Panc1 (cell line): ENCODE measurements around the gene OR2J2. TPM values are rescaled to one million over a fixed set of nuclear protein-coding genes. Genes with fewer than 3 reads are reported as not detected.
"Not testable (repeated sequence)": the region's sequence is repeated elsewhere in the genome, so short reads cannot be mapped to it uniquely, and the experiment has no call there.

Experiments
- ATAC-seq: fragments of 200-7000 bp; cut with Tn5 transposase; 2 replicates; pipeline ENCODE4 v1.9.1; 2020; ENCODE audit warnings: mild to moderate bottlenecking, moderate library complexity
- BruUV-seq: library from RNA; stranded (reverse); fragments of 400-500 nt; replicated peaks from 2 replicates; lab custom pipeline; 2021; lab: Mats Ljungman, UMichigan
- CTCF ChIA-PET: fragments of 300-600 bp; sonication (Branson Sonifier 250); formaldehyde crosslinking; loops from one replicate; lab custom pipeline; 2022; ENCODE audit warnings: antibody characterized with exemption; lab: Charles Lee
- POLR2A ChIA-PET: fragments of 300-600 bp; sonication (Branson Sonifier 250); formaldehyde crosslinking; loops from one replicate; lab custom pipeline; 2022; ENCODE audit warnings: antibody characterized with exemption; lab: Charles Lee
- DNase-seq: peaks from one replicate; pipeline ENCODE4 v3.0.0-alpha.2; 2010; ENCODE audit warnings: low read depth, low spot score
- H3K27ac ChIP-seq: 2 replicates; pipeline ENCODE4 v1.5.1; 2011; ENCODE audit warnings: mild to moderate bottlenecking, low read length, inconsistent platforms
- H3K27me3 ChIP-seq: fragments of 200-500 bp; sonication (Bioruptor generic); 2 replicates; pipeline ENCODE4 v1.6.0; 2014; ENCODE audit warnings: low read length, inconsistent platforms; ENCODE audit not compliant: control insufficient read depth, insufficient read depth
- H3K36me3 ChIP-seq: fragments of 200-500 bp; sonication (Bioruptor generic); 2 replicates; pipeline ENCODE4 v1.5.1; 2014; ENCODE audit warnings: inconsistent platforms, mild to moderate bottlenecking, low read length, moderate library complexity; ENCODE audit not compliant: control insufficient read depth, insufficient read depth
- H3K4me1 ChIP-seq: 2 replicates; pipeline ENCODE4 v1.5.1; 2011; ENCODE audit warnings: inconsistent platforms, mild to moderate bottlenecking, low read length, moderate library complexity; ENCODE audit not compliant: control insufficient read depth, insufficient read depth
- H3K4me3 ChIP-seq, 2 experiments: 2 replicates each; pipeline ENCODE4 v1.5.1; 2011 to 2012; ENCODE audit warnings: low read depth in 2 of 2, low read length in 2 of 2, mild to moderate bottlenecking in 2 of 2, inconsistent platforms in 1 of 2, moderate library complexity in 1 of 2
- H3K9me3 ChIP-seq: fragments of 200-500 bp; sonication (Bioruptor generic); 2 replicates; pipeline ENCODE4 v1.5.1; 2014; ENCODE audit warnings: low read depth, mild to moderate bottlenecking, inconsistent platforms, low read length, moderate library complexity; ENCODE audit not compliant: control insufficient read depth, insufficient read depth
- CTCF ChIP-seq: fragments of 450-650 bp; IDR thresholded peaks from 2 replicates; pipeline ENCODE4 v1.5.1; 2017; ENCODE audit warnings: mild to moderate bottlenecking
- POLR2AphosphoS5 ChIP-seq: IDR thresholded peaks from 2 replicates; pipeline ENCODE4 v1.6.1; 2012; ENCODE audit warnings: mild to moderate bottlenecking, low read depth, low read length, moderate library complexity
- REST ChIP-seq, 2 experiments: IDR thresholded peaks; 2 replicates each; pipeline ENCODE4 v1.6.1; 2011 to 2012; ENCODE audit warnings: low read depth in 2 of 2, control low read depth in 1 of 2, low read length in 1 of 2, mild to moderate bottlenecking in 1 of 2, moderate library complexity in 1 of 2; ENCODE audit not compliant: insufficient read depth in 1 of 2
- SIN3A ChIP-seq: IDR thresholded peaks from 2 replicates; pipeline ENCODE4 v1.6.1; 2012; ENCODE audit warnings: low read depth, mild to moderate bottlenecking, low read length, moderate library complexity, borderline replicate concordance; ENCODE audit not compliant: insufficient read depth
- TCF7L2 ChIP-seq: IDR thresholded peaks from 2 replicates; pipeline ENCODE4 v1.6.1; 2011; ENCODE audit warnings: mild to moderate bottlenecking, low read depth, low read length, inconsistent platforms
- in situ Hi-C: cut with HindIII; loops from 2 replicates; pipeline ENCODE4 v1.10.0; 2016; ENCODE audit warnings: low sequenced_read_pairs, low pct_unique_long_range_greater_than_20kb
- intact Hi-C: fragments of 100-400 bp; cut with micrococcal nuclease; formaldehyde crosslinking; loops from one replicate; pipeline ENCODE4 v1.10.0; 2022; ENCODE audit not compliant: unreplicated experiment
- total RNA-seq: library from RNA; stranded (reverse); gene quantifications from one replicate; pipeline ENCODE4 v1.2.1, GENCODE V29; 2021; ENCODE audit not compliant: unreplicated experiment

Gene OR2J2
- total RNA-seq, 1 experiment from 2014 or later: not detected

GRCh38 chr6:29211488-29211887, 40.8 kb downstream of the OR2J2 start:
- Histone ChIP-seq H3K36me3 (no peaks in the 10 kb centered on the region), H3K4me3 (no peak overlapping the region), H3K9me3 (no peaks in the 10 kb centered on the region), H3K4me1 (no peaks in the 10 kb centered on the region), H3K27ac (no peak overlapping the region), H3K27me3 (peaks cover 4% of the 10 kb centered on the region; the same call in 1 of the 2 replicates)
- POLR2A ChIA-PET: no interaction called here
- in situ Hi-C loops: no loop called here
- intact Hi-C loops: no loop called here
- ATAC-seq: no peak
- CTCF ChIA-PET: no interaction called here
- DNase-seq: no peak
- no TSS peak for BruUV-seq
- TF ChIP-seq SIN3A (no peak), REST (IDR thresholded peaks at IDR 0.05; ENCODE audit: insufficient read depth in 1 of 2, low read depth in 2 of 2, low read length in 1 of 2) (no peak), POLR2AphosphoS5 (no peak), CTCF (no peak), TCF7L2 (no peak)

GRCh38 chr6:29216528-29216927, 45.8 kb downstream of the OR2J2 start:
- intact Hi-C loops (no loop called here), in situ Hi-C loops (no loop called here)
- ATAC-seq (no peak), DNase-seq (no peak)
- POLR2A ChIA-PET: no interaction called here
- no peaks in the 10 kb centered on the region for H3K36me3 ChIP-seq
- no peak overlapping the region for H3K4me3 ChIP-seq
- no TSS peak for BruUV-seq
- H3K27ac ChIP-seq: no peak overlapping the region
- no peaks in the 10 kb centered on the region for H3K4me1 ChIP-seq
- CTCF ChIA-PET: no interaction called here
- no peaks in the 10 kb centered on the region for H3K9me3 ChIP-seq
- TF ChIP-seq POLR2AphosphoS5: no peak
- no peak for TF ChIP-seq CTCF
- no peak for TF ChIP-seq SIN3A
- no peak for TF ChIP-seq REST (IDR thresholded peaks at IDR 0.05; ENCODE audit: insufficient read depth in 1 of 2, low read depth in 2 of 2, low read length in 1 of 2)
- no peak for TF ChIP-seq TCF7L2
- H3K27me3 ChIP-seq: peaks cover 4% of the 10 kb centered on the region; the same call in 1 of the 2 replicates

GRCh38 chr6:29217242-29217641, 46.5 kb downstream of the OR2J2 start:
- BruUV-seq, H3K4me3 ChIP-seq, in situ Hi-C loops, CTCF ChIA-PET, H3K27ac ChIP-seq, H3K4me1 ChIP-seq, intact Hi-C loops, H3K27me3 ChIP-seq, H3K36me3 ChIP-seq, ATAC-seq, DNase-seq, POLR2A ChIA-PET, H3K9me3 ChIP-seq: not testable (repeated sequence)

GRCh38 chr6:29218056-29218455, 47.3 kb downstream of the OR2J2 start:
- CTCF ChIA-PET, H3K27ac ChIP-seq, H3K36me3 ChIP-seq, DNase-seq, in situ Hi-C loops, ATAC-seq, H3K4me3 ChIP-seq, BruUV-seq, intact Hi-C loops, H3K27me3 ChIP-seq, H3K4me1 ChIP-seq, POLR2A ChIA-PET, H3K9me3 ChIP-seq: not testable (repeated sequence)
